ENCODE data around the gene TMEM63A. TPM values are rescaled to one million over a fixed set of nuclear protein-coding genes. Genes with fewer than 3 reads are reported as not detected.

TMEM63A gene
- polyA plus RNA-seq, 1 donor from 2014 or later, result not detected

GRCh38 chr1:225860876-225861441 lies 21.2 kb downstream of the TMEM63A start:
- Histone ChIP-seq H3F3A (ENCODE audit: insufficient read depth, low read length, poor library complexity, severe bottlenecking) (no peaks in the 10 kb centered on the region), H2AFZ (ENCODE audit: low read depth, low read length) (no peak overlapping the region), H4K20me1 (ENCODE audit: insufficient read depth) (no peaks in the 10 kb centered on the region), H3K27me3 (ENCODE audit: insufficient read depth, low read depth, low read length) (no peaks in the 10 kb centered on the region), H3K27ac (ENCODE audit: low read length) (no peak overlapping the region), H3K4me2 (ENCODE audit: low read length) (no peak overlapping the region), H3K36me3 (ENCODE audit: insufficient read depth, low read length) (no peaks in the 10 kb centered on the region), H3K4me3 (ENCODE audit: low read length) (no peak overlapping the region), H3K79me2 (replicated peaks; ENCODE audit: insufficient read depth, low read length) (no peaks in the 10 kb centered on the region), H3K9me3 (ENCODE audit: low read length) (no peaks in the 10 kb centered on the region), H3K9me2 (ENCODE audit: insufficient read depth, low read length) (no peaks in the 10 kb centered on the region), H3K9ac (ENCODE audit: low read length) (no peak overlapping the region)
- TF ChIP-seq REST (IDR thresholded peaks at IDR 0.05; ENCODE audit: borderline replicate concordance) (no peak), MXI1 (conservative IDR thresholded peaks at IDR 0.05; ENCODE audit: poor library complexity, severe bottlenecking) (no peak), CTCF (IDR thresholded peaks at IDR 0.05; ENCODE audit: poor library complexity, severe bottlenecking) (no peak), EP300 (conservative IDR thresholded peaks at IDR 0.05; ENCODE audit: poor library complexity, severe bottlenecking) (no peak), EZH2 (IDR thresholded peaks at IDR 0.05; ENCODE audit: borderline replicate concordance, insufficient read depth, low read length, poor library complexity, severe bottlenecking) (no peak), POLR2AphosphoS5 (IDR thresholded peaks at IDR 0.05) (no peak), SMC3 (conservative IDR thresholded peaks at IDR 0.05; ENCODE audit: poor library complexity) (no peak), RAD21 (conservative IDR thresholded peaks at IDR 0.05) (no peak), TAF1 (IDR thresholded peaks at IDR 0.05; ENCODE audit: low read depth) (no peak)

- no peaks in the 10 kb centered on the region for H3K79me2 ChIP-seq (replicated peaks; ENCODE audit: insufficient read depth, low read length)
- H3K27me3 ChIP-seq (ENCODE audit: insufficient read depth, low read depth, low read length), result no peaks in the 10 kb centered on the region
- no peaks in the 10 kb centered on the region for H3K9me2 ChIP-seq (ENCODE audit: insufficient read depth, low read length)
- no peak overlapping the region for H3K4me3 ChIP-seq (ENCODE audit: low read length)
- H3K9ac ChIP-seq (ENCODE audit: low read length), result no peak overlapping the region
- H3K9me3 ChIP-seq (ENCODE audit: low read length), result no peaks in the 10 kb centered on the region
- H4K20me1 ChIP-seq (ENCODE audit: insufficient read depth), result no peaks in the 10 kb centered on the region
- no peak overlapping the region for H3K4me2 ChIP-seq (ENCODE audit: low read length)
- no peaks in the 10 kb centered on the region for H3K36me3 ChIP-seq (ENCODE audit: insufficient read depth, low read length)
- H3K27ac ChIP-seq (ENCODE audit: low read length), result no peak overlapping the region
- no peak overlapping the region for H2AFZ ChIP-seq (ENCODE audit: low read depth, low read length)
- H3F3A ChIP-seq (ENCODE audit: insufficient read depth, low read length, poor library complexity, severe bottlenecking), result no peaks in the 10 kb centered on the region
- TF ChIP-seq MXI1 (conservative IDR thresholded peaks at IDR 0.05; ENCODE audit: poor library complexity, severe bottlenecking), result no peak
- no peak for TF ChIP-seq SMC3 (conservative IDR thresholded peaks at IDR 0.05; ENCODE audit: poor library complexity)
- TF ChIP-seq POLR2AphosphoS5 (IDR thresholded peaks at IDR 0.05), result no peak
- TF ChIP-seq RAD21 (conservative IDR thresholded peaks at IDR 0.05), result no peak
- no peak for TF ChIP-seq EP300 (conservative IDR thresholded peaks at IDR 0.05; ENCODE audit: poor library complexity, severe bottlenecking)
- no peak for TF ChIP-seq TAF1 (IDR thresholded peaks at IDR 0.05; ENCODE audit: low read depth)
- TF ChIP-seq REST (IDR thresholded peaks at IDR 0.05; ENCODE audit: borderline replicate concordance), result no peak
- no peak for TF ChIP-seq CTCF (IDR thresholded peaks at IDR 0.05; ENCODE audit: poor library complexity, severe bottlenecking)
- TF ChIP-seq EZH2 (IDR thresholded peaks at IDR 0.05; ENCODE audit: borderline replicate concordance, insufficient read depth, low read length, poor library complexity, severe bottlenecking), result no peak
Observed at GRCh38 chr1:225860107-225860506, 22.1 kb downstream of the TMEM63A start.
